ENCODE data around the gene DENND4C.

DENND4C gene

DNA sequence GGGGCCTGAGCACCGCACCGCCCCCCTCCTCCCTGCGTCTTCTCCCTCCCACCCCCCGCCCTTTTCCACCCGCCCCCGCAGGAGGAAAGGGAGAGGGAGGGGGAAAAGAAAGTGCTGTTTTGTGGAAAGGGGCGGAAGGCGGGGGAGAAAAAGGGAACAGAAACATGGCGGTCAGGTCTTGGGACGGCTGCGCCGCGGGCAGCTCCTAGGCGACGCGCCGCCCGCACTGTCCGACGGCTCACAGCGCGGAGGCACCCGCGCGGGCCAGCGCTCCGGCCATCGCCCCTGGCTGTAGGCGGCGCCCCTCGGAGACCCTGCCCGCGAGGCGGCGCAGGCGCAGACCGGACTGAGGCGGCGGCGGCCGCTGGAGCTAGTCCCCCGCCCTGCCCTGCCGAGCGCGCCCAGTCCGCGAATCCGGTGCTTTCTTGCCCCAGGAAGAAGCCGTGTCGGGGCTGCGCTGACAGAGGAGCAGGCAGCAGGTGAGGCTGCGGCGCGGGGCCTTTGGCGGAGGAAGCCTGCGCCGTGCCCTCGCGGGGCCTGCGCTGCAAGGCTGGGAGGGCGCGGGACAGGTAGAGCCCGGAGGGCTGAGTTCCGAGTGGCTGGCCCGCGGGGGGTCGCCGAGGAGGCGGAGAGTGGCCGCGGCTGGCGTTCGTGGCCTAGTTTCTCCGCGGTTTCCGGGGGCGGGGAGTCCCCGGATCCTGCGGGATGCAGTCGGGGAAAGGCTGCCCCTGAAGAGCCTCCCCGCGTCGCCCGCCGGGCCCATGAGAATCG is at the start of gene DENND4C:
Gene DENND4C, plus strand, starts transcription at position 339 of the 771 bp plus-strand sequence. CDS start 45,482 bp downstream, outside the sequence.
- Histone ChIP-seq H3K27ac (ENCODE audit: extremely low read depth, low read depth, low read length) (peak within 1 kb of the TSS; percentile 96), H3K9me3 (ENCODE audit: control insufficient read depth, insufficient read depth, low read depth, low read length) (no peaks in the 10 kb centered on the region), H3K4me1 (ENCODE audit: control insufficient read depth, insufficient read depth, low read length) (peaks cover 9% of the 10 kb centered on the region; the same call in 1 of the 2 replicates), H3K36me3 (ENCODE audit: control insufficient read depth in 2 of 2, insufficient read depth in 1 of 2, low read length in 2 of 2) (no peaks in the 10 kb centered on the region; a peak in 1 of 3 replicates), H3K4me3 (ENCODE audit: low read depth, low read length) (peak within 1 kb of the TSS; percentile 92)
- CTCF ChIA-PET: interaction anchor here (0.6 to 1.2 kb wide), 4 partner anchors 10 to 1188 kb away, joined by 3 to 6 read pairs (median 4); no protein-coding TSS in a partner anchor
- POLR2A ChIA-PET: interaction anchor here (0.5 to 2.0 kb wide), 20 partner anchors 10 to 181 kb away, joined by 3 to 14 read pairs (median 4); partner anchors contain the start of genes RPS6 and RRAGA
- TF ChIP-seq, protein P1, sequence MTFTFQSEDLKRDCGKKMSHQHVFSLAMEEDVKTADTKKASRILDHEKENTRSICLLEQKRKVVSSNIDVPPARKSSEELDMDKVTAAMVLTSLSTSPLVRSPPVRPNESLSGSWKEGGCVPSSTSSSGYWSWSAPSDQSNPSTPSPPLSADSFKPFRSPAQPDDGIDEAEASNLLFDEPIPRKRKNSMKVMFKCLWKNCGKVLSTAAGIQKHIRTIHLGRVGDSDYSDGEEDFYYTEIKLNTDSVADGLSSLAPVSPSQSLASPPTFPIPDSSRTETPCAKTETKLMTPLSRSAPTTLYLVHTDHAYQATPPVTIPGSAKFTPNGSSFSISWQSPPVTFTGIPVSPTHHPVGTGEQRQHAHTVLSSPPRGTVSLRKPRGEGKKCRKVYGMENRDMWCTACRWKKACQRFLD (tag by site-specific recombination; IDR thresholded peaks at IDR 0.05): no peak
- TF ChIP-seq YY2 (tag by site-specific recombination; IDR thresholded peaks at IDR 0.05): no peak
- TF ChIP-seq, protein P2, sequence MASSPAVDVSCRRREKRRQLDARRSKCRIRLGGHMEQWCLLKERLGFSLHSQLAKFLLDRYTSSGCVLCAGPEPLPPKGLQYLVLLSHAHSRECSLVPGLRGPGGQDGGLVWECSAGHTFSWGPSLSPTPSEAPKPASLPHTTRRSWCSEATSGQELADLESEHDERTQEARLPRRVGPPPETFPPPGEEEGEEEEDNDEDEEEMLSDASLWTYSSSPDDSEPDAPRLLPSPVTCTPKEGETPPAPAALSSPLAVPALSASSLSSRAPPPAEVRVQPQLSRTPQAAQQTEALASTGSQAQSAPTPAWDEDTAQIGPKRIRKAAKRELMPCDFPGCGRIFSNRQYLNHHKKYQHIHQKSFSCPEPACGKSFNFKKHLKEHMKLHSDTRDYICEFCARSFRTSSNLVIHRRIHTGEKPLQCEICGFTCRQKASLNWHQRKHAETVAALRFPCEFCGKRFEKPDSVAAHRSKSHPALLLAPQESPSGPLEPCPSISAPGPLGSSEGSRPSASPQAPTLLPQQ (tag by site-specific recombination; IDR thresholded peaks at IDR 0.05): peak; percentile 31; the same call in 1 of the 2 replicates
- no peak for TF ChIP-seq ZNF292 (tag by site-specific recombination; IDR thresholded peaks at IDR 0.05; ENCODE audit: borderline replicate concordance, low read depth)
- TF ChIP-seq ZBTB17 (tag by site-specific recombination; IDR thresholded peaks at IDR 0.05): peak; percentile 82
- TF ChIP-seq ZFP69B (tag by site-specific recombination; IDR thresholded peaks at IDR 0.05): no peak; the same call in 1 of the 2 replicates
- peak; percentile 58 for TF ChIP-seq PRDM1 (tag by site-specific recombination; IDR thresholded peaks at IDR 0.05)
- TF ChIP-seq ZNF324 (tag by site-specific recombination; IDR thresholded peaks at IDR 0.05): no peak
- TF ChIP-seq HOXC10 (CRISPR knock-in tag; IDR thresholded peaks at IDR 0.05): no peak
- peak; percentile 43; the same call in 1 of the 2 replicates for TF ChIP-seq KLF16 (tag by site-specific recombination; IDR thresholded peaks at IDR 0.05)
- no peak; the same call in 1 of the 2 replicates for TF ChIP-seq KLF9 (tag by site-specific recombination; IDR thresholded peaks at IDR 0.05; ENCODE audit: low read depth)
- TF ChIP-seq KLF7 (tag by site-specific recombination; IDR thresholded peaks at IDR 0.05; ENCODE audit: borderline replicate concordance): no peak
- peak; percentile 45; the same call in 1 of the 2 replicates for TF ChIP-seq EGR2 (tag by site-specific recombination; IDR thresholded peaks at IDR 0.05; ENCODE audit: low read depth)
- no peak for TF ChIP-seq ZBTB7A (tag by site-specific recombination; IDR thresholded peaks at IDR 0.05; ENCODE audit: low read depth)
- TF ChIP-seq, protein P3, sequence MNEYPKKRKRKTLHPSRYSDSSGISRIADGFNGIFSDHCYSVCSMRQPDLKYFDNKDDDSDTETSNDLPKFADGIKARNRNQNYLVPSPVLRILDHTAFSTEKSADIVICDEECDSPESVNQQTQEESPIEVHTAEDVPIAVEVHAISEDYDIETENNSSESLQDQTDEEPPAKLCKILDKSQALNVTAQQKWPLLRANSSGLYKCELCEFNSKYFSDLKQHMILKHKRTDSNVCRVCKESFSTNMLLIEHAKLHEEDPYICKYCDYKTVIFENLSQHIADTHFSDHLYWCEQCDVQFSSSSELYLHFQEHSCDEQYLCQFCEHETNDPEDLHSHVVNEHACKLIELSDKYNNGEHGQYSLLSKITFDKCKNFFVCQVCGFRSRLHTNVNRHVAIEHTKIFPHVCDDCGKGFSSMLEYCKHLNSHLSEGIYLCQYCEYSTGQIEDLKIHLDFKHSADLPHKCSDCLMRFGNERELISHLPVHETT (tag by site-specific recombination; IDR thresholded peaks at IDR 0.05): no peak
- TF ChIP-seq ZEB2 (tag by site-specific recombination; IDR thresholded peaks at IDR 0.05): peak; percentile 78
- TF ChIP-seq ZNF473 (tag by site-specific recombination; IDR thresholded peaks at IDR 0.05): no peak
- TF ChIP-seq ZNF596 (tag by site-specific recombination; IDR thresholded peaks at IDR 0.05): no peak
- TF ChIP-seq ZNF423 (tag by site-specific recombination; IDR thresholded peaks at IDR 0.05): no peak
- TF ChIP-seq ZNF214 (tag by site-specific recombination; IDR thresholded peaks at IDR 0.05; ENCODE audit: borderline replicate concordance): no peak
- no peak for TF ChIP-seq ZNF548 (tag by site-specific recombination; IDR thresholded peaks at IDR 0.05)
- peak; percentile 10; the same call in 1 of the 2 replicates for TF ChIP-seq ZNF121 (tag by site-specific recombination; IDR thresholded peaks at IDR 0.05)
- no peak for TF ChIP-seq ZNF350 (tag by site-specific recombination; IDR thresholded peaks at IDR 0.05)
- no peak for TF ChIP-seq ZNF174 (tag by site-specific recombination; IDR thresholded peaks at IDR 0.05)
- no peak for TF ChIP-seq ZNF391 (tag by site-specific recombination; IDR thresholded peaks at IDR 0.05; ENCODE audit: borderline replicate concordance, low read depth)
- no peak for TF ChIP-seq ZNF112 (tag by site-specific recombination; IDR thresholded peaks at IDR 0.05)
- TF ChIP-seq ZBTB20 (tag by site-specific recombination; IDR thresholded peaks at IDR 0.05): peak; percentile 87
- TF ChIP-seq BCL11B (tag by site-specific recombination; IDR thresholded peaks at IDR 0.05; ENCODE audit: low read depth): no peak
- no peak for TF ChIP-seq ZNF610 (tag by site-specific recombination; IDR thresholded peaks at IDR 0.05; ENCODE audit: borderline replicate concordance)
- no peak for TF ChIP-seq ZNF571 (tag by site-specific recombination; IDR thresholded peaks at IDR 0.05)
- TF ChIP-seq, protein P4, sequence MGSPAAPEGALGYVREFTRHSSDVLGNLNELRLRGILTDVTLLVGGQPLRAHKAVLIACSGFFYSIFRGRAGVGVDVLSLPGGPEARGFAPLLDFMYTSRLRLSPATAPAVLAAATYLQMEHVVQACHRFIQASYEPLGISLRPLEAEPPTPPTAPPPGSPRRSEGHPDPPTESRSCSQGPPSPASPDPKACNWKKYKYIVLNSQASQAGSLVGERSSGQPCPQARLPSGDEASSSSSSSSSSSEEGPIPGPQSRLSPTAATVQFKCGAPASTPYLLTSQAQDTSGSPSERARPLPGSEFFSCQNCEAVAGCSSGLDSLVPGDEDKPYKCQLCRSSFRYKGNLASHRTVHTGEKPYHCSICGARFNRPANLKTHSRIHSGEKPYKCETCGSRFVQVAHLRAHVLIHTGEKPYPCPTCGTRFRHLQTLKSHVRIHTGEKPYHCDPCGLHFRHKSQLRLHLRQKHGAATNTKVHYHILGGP (tag by site-specific recombination; IDR thresholded peaks at IDR 0.05): no peak
- TF ChIP-seq, protein P5, sequence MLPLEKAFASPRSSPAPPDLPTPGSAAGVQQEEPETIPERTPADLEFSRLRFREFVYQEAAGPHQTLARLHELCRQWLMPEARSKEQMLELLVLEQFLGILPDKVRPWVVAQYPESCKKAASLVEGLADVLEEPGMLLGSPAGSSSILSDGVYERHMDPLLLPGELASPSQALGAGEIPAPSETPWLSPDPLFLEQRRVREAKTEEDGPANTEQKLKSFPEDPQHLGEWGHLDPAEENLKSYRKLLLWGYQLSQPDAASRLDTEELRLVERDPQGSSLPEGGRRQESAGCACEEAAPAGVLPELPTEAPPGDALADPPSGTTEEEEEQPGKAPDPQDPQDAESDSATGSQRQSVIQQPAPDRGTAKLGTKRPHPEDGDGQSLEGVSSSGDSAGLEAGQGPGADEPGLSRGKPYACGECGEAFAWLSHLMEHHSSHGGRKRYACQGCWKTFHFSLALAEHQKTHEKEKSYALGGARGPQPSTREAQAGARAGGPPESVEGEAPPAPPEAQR (tag by site-specific recombination; IDR thresholded peaks at IDR 0.05): no peak
